NB4 (cell line): ENCODE data around the gene SPTBN4.

Source experiments
- DNase-seq: peaks from one replicate; pipeline ENCODE4 v3.0.0; 2010; ENCODE audit warnings: low read depth
- H3K4me3 ChIP-seq: one replicate; pipeline ENCODE4 v1.5.1; 2011; ENCODE audit warnings: mild to moderate bottlenecking, low read depth, low read length, moderate library complexity
- CTCF ChIP-seq: IDR thresholded peaks from one replicate; pipeline ENCODE4 v1.5.1; 2012; ENCODE audit warnings: low read depth, low read length
- MYC ChIP-seq: IDR thresholded peaks from 2 replicates; pipeline ENCODE4 v1.6.1; 2011; ENCODE audit warnings: low read depth, low read length
- POLR2A ChIP-seq: IDR thresholded peaks from 2 replicates; pipeline ENCODE4 v1.6.1; 2011; ENCODE audit warnings: mild to moderate bottlenecking; ENCODE audit not compliant: insufficient read length; ENCODE audit errors: extremely low read depth
- TF ChIP-seq, protein P1 (sequence below): IDR thresholded peaks from 2 replicates; pipeline ENCODE4 v1.6.1; 2011; ENCODE audit warnings: low read depth, low read length

Gene SPTBN4

GRCh38 chr19:40523322-40524047, 56.7 kb downstream of the SPTBN4 start:
- H3K4me3 ChIP-seq, result no peak overlapping the region
- TF ChIP-seq MYC (0 out of 2 replicates have a peak, but pooled peaks have one; percentile 13), POLR2A (no peak), CTCF (peak; percentile 64)
- TF ChIP-seq, protein P1, sequence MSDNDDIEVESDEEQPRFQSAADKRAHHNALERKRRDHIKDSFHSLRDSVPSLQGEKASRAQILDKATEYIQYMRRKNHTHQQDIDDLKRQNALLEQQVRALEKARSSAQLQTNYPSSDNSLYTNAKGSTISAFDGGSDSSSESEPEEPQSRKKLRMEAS, result peak; percentile 59; the same call in 1 of the 2 replicates
- DNase-seq, result peak; percentile 67

DNA sequence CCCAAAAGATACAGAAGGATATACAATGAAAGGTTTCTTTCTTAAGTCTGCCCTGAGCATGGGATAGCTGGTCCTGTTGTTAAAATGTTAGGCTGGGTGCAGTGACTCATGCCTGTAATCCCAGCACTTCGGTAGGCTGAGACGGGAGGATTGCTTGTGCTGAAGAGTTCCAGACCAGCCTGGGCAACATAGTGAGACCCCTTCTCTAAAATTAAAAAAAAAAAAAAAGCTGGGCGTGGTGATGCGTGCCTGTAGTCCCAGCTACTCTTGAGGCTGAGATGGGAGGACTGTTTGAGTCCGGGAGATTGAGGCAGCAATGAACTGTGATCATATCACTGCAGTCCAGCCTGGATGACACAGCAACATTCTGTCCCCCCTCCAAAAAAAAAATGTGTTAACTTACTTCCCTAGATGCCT, 57.3 kb downstream of the SPTBN4 start:
- no peak overlapping the region for H3K4me3 ChIP-seq
- no peak for DNase-seq

DNA sequence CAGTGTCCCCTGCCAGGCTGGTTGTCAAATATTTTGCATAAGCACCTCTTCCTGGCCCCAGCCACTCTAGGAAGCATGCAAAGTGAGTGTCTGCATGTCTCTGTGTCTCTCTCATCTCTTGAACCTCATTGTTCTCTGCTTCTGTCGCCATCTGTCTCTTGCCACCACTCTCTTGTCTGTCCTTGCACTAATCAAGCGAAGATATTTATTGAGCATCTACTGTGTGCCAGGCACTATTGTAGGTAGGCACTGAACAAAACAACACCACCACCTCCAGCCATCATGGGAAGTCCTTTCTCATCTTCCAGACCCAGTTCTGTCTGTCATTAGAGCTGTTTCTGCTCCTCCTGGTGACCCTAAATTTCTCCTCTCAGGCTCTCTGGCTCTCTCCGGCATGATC, 57.9 kb downstream of the SPTBN4 start:
- no peak overlapping the region for H3K4me3 ChIP-seq
- TF ChIP-seq, protein P1, result no peak
- TF ChIP-seq CTCF, result no peak
- TF ChIP-seq MYC, result no peak
- no peak for TF ChIP-seq POLR2A
- DNase-seq, result no peak

More for the DNA sequence above, 57.3 kb downstream of the SPTBN4 start:
- TF ChIP-seq CTCF, result no peak
- no peak for TF ChIP-seq MYC
- TF ChIP-seq POLR2A, result no peak
- TF ChIP-seq, protein P1, result no peak

GRCh38 chr19:40525234-40526051, 58.6 kb downstream of the SPTBN4 start:
- TF ChIP-seq MYC (no peak), POLR2A (no peak), CTCF (no peak)
- TF ChIP-seq, protein P1, result no peak

DNA sequence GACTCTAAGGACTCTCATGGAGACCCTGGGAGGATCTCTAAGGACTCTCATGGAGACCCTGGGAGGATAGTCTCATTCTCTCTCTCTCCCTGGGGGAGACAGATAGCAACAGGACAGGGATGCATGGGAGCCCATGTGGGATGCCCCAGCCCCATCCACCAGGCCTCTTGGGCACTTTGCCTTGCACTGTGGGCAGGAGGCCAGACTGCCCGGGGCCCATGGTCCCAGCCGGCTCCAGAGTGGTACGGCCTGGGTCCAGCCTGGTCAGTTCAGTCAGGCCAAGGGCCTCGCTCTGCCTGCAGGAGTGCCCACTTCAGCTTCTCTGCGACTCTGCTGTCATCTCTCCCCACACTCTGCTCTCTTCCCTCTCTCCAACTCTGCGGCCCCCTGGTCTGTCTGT, 61.3 kb downstream of the SPTBN4 start:
- H3K4me3 ChIP-seq, result no peak overlapping the region
- TF ChIP-seq CTCF (no peak), MYC (no peak), POLR2A (no peak)
- TF ChIP-seq, protein P1, result no peak
- no peak for DNase-seq

More at GRCh38 chr19:40525234-40526051, 58.6 kb downstream of the SPTBN4 start:
- no peak overlapping the region for H3K4me3 ChIP-seq
- no peak for DNase-seq
